ENCODE data around the gene NEUROD2.

DNA sequence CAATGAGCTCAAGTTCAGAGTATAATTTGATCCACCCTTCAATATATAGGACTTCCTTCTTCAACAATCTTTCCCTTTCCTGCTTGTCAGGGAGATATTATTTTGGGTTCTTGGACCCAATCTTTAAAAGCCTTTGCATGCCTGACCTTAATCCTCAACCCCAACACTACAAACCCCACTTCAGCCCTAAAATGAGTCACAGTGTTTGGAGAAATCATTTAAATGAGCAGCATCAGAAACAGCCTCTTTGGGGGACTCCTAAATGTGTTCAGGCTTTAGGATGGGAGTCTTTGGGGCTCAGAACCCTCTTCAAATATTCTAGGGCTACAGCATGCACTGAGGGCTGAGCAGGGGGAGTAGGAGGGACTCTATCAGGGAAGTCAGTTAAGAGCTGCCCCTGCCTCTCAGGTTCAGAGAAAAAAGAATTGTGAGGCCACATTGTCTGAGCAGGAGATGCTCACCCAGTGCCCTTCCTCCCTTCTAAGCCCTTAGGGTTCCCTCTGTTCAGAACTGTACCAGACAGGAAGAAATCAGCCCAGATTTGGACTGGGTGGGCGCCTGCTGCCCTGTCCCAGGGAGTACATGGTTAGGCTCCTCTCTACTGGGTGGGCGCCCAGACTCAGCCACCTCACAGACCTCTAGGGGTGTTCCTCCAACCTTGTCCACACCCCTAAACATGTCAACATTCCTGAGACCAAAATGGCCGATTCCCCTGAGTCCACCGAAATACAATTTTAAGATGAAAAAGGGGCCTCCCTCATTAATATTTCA is 5.0 kb downstream of the NEUROD2 start:
- TF ChIP-seq POLR2A (IDR thresholded peaks at IDR 0.05): no peak
- no peak for TF ChIP-seq CTCF (IDR thresholded peaks at IDR 0.05)

Data from thyroid gland (tissue), 4 donors.